ENCODE data around the gene PTPDC1. TPM values are rescaled to one million over a fixed set of nuclear protein-coding genes. Genes with fewer than 3 reads are reported as not detected.
"Not testable (repeated sequence)": the region's sequence is repeated elsewhere in the genome, so short reads cannot be mapped to it uniquely, and the experiment has no call there.

The PTPDC1 gene
- total RNA-seq, 1 donor: 10.8 TPM

GRCh38 chr9:94086486-94087345 lies 2.5 kb downstream of the PTPDC1 start:
- DNase-seq (ENCODE audit: low read depth): peak; percentile 87
- no peak for TF ChIP-seq CTCF (IDR thresholded peaks at IDR 0.05; ENCODE audit: insufficient read depth, low read length)
- no peak overlapping the region for H3K4me3 ChIP-seq (ENCODE audit: low read depth, low read length)

GRCh38 chr9:94094219-94095145 lies 10.2 kb downstream of the PTPDC1 start:
- not testable (repeated sequence) for H3K4me3 ChIP-seq (ENCODE audit: low read depth, low read length); DNase-seq (ENCODE audit: low read depth)

- no peak for TF ChIP-seq CTCF (IDR thresholded peaks at IDR 0.05; ENCODE audit: insufficient read depth, low read length)
- DNase-seq (ENCODE audit: low read depth): no peak
Observed at GRCh38 chr9:94096819-94097577, 12.7 kb downstream of the PTPDC1 start.

GRCh38 chr9:94097788-94098414 lies 13.6 kb downstream of the PTPDC1 start:
- DNase-seq (ENCODE audit: low read depth): peak; percentile 97
- H3K4me3 ChIP-seq (ENCODE audit: low read depth, low read length): no peak overlapping the region
- no peak for TF ChIP-seq CTCF (IDR thresholded peaks at IDR 0.05; ENCODE audit: insufficient read depth, low read length)

More at GRCh38 chr9:94096819-94097577, 12.7 kb downstream of the PTPDC1 start:
- no peak overlapping the region for H3K4me3 ChIP-seq (ENCODE audit: low read depth, low read length)

- TF ChIP-seq CTCF (IDR thresholded peaks at IDR 0.05; ENCODE audit: insufficient read depth, low read length): no peak
- H3K4me3 ChIP-seq (ENCODE audit: low read depth, low read length): no peak overlapping the region
- no peak for DNase-seq (ENCODE audit: low read depth)
Observed at GRCh38 chr9:94100152-94100879, 16.1 kb downstream of the PTPDC1 start.

GRCh38 chr9:94101162-94101853 lies 17.0 kb downstream of the PTPDC1 start:
- no peak for TF ChIP-seq CTCF (IDR thresholded peaks at IDR 0.05; ENCODE audit: insufficient read depth, low read length)

More at GRCh38 chr9:94101162-94101853, 17.0 kb downstream of the PTPDC1 start:
- DNase-seq (ENCODE audit: low read depth): no peak
- H3K4me3 ChIP-seq (ENCODE audit: low read depth, low read length): no peak overlapping the region

Data from fibroblast of the aortic adventitia (primary cell).